ENCODE results near the gene CBX7.

The CBX7 gene

DNA sequence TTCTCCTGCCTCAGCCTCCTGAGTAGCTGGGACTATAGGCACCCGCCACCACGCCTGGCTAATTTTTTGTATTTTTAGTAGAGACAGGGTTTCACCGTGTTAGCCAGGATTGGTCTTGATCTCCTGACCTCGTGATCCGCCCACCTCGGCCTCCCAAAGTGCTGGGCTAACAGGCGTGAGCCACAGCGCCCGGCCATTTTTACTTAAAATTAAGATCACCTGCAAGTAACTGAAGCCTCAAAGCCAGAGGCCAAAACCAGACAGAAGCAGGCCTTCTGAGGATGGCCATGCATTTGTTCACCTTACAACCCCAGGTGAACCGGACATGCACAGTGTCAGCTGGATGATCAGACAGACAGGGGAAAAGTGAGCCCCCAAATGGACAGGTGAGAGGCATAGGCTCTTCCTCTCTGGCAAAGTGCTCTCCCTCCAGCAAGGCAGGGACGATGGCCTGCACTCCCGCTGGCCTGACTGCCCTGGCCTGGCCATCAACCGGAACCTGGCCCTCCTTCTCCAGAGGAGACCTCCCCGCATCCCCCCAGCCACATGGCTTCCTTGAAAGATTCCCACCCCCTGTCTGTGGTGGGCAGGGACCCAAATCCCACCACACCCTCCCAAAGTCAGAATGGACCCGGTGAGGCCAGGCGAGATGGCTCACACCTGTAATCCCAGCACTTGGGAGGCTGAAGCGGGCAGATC, 29.6 kb downstream of the CBX7 start:
- no peak for DNase-seq

DNA sequence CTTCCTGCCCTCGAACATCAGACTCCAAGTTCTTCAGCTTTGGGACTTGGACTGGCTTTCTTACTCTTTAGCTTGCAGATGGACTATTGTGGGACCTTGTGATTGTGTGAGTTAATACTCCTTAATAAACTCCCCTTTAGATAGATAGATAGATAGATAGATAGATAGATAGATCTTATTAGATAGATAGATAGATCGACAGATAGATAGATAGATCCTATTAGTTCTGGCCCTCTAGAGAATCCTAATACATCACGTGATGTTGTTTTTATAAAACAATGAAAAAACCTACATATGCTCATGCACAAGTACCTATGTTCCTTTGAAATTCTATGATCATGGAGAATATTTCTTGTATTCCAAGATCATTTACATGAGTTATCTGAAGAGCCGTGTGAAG, 31.5 kb downstream of the CBX7 start:
- DNase-seq = no peak

DNA sequence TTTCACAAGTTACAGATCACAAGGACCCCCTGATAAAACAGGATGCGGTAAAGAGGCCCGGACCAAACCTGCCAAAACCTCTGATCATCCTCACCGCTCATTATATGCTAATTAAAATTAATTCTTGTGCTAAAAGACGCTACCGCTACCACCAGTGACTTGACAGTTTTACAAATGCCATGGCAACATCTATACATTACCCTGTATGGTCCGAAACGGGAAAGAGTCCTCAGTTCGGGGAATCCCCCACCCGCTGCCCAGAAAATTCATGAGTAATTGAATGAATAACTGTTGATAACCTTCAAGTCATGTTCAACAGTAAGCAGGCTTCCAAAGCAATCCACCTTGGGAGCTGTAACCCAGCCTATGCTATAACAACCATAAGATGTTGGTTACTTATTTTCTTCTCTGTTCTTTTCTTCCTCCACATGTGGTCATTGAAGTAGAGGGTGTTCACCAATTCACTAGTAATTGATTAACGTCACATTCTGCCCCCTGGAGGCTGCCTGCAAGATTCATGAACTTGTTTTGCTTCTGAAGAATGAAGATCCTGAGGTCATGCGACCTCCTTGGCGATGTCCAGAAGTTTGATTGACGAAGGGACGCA, 34.8 kb downstream of the CBX7 start:
- no peak for DNase-seq

DNA sequence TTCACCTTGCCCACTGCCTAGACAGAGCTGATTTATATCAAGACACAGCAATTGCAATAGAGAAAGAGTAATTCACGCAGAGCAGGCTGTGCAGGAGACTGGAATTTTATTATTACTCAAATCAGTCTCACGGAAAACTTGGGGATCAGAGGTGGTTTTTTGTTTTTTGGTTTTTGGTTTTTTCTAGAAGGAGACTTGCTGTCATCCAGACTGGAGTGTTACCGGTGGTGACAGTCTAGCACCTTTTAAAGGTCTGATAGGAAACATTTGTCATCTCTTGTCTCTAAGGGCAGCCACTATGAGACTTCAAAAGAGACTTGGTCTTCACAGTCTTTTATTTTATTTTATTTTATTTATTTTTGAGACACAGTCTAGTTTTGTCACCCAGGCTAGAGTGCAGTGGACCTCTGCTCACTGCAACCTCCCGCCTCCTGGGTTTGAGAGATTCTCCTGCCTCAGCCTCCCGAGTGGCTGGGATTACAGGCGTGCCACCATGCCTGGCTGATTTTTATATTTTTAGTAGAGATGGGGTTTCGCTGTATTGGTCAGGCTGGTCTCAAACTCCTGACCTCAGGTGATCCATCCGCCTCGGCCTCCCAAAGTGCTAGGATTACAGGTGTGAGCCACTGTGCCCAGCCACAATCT, 36.4 kb downstream of the CBX7 start:
- DNase-seq = no peak

DNA sequence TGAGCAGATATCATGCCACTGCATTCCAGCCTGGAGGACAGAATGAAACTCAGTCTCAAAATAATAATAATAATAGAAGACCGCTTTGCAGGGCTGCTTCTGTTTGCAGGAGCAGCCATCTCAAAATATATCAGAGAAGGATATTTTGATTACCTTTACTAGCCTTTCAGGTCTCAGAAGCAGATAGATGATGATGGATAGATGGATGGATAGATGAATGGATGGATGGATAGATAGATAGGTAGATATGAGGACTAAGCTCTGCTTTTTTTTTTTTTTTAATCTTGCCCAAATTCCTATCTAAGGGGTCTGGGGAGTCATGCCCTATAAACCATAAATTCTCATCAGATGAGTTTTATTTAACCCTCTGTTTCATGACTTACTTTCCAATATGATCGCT, 36.9 kb downstream of the CBX7 start:
- no peak for DNase-seq

DNA sequence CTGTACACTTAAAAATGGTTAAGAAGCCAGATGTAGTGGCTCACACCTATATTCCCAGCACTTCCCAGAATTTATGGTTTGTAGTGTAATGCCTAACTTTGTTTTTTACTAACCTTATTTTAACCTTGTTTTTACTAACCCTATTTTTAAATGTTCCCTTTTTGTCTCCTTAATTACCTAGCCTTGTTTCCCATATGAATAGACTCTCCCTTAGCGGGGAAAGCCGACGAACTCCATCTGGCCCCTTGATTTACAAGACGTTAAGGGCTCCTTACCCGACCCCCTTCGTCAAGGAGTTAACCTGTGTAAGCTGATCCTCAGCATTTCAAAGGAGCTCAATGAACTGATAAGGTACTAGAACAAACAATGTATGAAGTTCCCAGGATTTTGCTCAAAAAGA, 38.4 kb downstream of the CBX7 start:
- DNase-seq = no peak

DNA sequence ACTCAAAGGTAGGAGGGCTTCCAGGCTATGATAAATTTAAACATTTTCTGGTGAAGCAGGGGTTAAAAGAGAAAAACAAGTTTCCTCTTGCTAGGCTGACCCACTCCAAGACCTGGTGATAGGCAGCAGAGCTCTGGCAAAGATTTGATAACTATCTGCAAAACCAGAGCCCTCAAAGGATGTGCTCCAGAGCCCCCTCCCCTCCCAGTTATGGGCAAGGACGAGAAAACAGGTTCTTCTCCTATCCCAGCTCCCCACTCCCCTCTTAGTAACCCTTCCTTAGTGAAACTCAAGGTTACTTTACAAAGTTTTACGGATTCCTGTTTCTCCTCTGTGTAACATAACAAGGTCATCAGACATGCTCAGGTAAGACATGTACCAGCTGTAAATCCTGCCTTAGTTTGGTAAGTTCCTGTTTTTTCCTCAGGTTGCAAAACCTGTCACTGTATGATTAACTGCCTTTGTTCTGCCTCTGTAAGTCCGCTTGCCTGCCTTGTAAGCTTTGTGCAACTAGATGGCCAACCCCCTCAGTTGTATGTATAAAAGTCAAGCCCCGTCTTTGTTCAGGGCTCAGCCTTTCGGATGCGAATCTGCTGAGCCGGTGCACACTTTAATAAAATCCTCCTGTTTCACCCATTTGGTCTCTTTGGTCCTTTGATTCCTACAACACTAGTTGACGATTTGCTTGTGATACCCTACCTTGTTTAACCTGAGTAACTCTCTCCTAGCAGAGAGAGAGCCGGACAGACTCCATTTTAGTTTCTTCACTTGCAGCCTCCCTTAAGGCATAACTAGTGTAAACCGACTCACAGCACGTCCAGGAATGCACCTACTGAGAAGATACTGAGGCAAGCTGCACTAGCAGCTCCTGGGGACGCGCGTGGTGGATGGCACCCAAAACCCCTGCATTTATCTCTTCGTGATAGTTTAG, 41.6 kb downstream of the CBX7 start:
- DNase-seq = no peak

DNA sequence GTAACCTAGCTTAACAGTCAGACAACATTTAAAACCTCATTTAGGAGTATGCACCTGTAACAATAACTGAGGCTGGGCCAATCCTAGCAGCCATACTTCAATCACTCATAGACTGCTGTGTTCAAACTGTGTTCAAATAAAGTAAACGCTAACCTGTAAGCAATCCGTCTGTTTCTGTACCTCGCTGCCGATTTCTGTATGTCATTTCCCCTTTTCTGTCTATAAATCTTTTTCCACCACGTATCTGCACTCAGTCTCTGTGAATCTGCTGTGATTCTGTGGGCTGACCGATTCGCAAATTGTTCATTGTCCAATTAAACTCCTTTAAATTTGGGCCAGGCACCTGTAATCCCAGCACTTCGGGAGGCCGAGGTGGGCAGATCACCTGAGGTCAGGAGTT, 43.1 kb downstream of the CBX7 start:
- DNase-seq = no peak

DNA sequence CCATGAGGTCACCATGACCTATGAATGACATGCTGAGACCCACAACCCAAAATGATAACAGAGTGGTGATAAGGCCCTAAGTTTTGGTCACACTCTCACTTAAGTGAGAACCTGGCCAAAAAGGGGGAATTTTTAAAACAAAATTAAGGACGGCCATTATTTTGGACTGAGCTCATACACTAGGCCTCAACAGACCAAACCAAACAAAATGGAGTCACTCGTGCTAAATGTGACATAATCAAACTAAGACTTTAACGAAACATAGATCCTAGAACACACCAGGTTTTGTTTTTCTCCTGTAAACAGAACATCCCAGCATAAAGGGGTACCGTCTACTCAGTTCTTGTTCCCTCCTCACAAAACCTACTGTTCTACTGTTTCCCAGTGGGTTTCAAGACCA, 44.0 kb downstream of the CBX7 start:
- no peak for DNase-seq

DNA sequence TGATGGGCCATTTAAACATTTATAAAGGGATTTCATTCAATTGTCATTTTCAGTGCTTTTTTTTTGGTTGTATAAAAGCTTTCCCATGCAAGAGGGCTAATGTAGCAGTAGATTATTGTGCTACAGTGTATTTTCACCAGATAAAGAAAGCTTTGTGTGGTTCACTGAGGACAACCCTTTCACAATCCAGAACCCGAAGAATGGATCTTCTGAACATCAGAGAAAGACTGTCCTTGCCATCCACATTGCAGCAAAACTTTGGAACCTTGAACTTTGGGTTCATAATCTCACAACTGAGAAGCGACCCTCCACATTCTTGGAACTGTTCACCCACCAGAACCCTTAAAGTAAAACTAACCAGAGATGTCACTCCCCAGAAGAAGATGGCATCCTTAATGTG, 46.2 kb downstream of the CBX7 start:
- DNase-seq = no peak

DNA sequence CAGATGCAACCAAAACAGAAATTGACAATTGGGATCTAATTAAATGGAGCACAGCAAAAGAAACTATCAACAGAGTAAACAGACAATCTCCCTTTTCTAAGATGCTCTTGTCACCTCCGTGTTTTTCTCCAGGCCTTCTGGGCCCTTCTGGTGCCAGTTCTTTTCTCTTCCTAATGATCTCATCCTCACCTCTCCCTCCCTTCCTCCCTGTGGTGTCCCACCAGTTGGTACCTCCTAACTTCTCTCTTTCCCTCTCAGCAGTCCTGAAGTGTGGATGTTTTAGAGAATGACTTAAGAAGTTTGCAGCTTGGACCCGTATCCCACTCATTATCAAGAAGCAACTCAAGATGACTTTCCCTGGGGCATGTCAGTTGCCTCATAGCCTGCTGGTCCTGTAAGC, 49.0 kb downstream of the CBX7 start:
- no peak for DNase-seq

DNA sequence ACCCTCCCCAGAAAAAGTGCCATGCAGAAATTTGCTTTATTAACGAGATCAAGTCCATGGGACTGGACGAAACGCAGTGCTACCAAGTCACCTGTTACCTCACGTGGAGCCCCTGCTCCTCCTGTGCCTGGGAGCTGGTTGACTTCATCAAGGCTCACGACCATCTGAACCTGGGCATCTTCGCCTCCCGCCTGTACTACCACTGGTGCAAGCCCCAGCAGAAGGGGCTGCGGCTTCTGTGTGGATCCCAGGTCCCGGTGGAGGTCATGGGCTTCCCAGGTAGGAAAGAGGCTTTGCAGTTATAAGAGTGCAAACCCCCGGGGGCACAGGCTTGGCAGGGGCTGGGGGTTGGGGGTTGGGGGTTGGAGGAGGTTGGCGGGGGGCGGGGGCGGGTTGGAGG, 51.3 kb downstream of the CBX7 start:
- DNase-seq = no peak

DNA sequence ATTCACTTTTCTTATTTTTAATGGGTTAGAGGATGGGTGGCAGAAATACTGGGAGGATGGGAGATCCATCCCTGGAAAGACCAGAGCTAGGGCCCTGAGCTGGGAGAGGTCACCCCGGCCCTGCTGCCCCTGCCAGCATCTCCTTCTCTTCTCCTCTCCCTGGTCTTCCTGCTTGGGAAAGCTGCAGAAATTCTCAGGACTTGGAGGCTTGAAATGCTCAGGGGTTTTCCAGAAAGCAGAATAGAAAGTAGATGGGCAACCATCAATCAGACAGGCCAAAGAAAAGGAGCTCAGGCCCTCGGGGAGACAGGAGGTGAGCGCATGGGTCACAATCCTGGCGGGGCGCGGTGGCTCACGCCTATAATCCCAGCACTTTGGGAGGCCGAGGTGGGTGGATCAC, 53.9 kb downstream of the CBX7 start:
- DNase-seq = no peak

DNA sequence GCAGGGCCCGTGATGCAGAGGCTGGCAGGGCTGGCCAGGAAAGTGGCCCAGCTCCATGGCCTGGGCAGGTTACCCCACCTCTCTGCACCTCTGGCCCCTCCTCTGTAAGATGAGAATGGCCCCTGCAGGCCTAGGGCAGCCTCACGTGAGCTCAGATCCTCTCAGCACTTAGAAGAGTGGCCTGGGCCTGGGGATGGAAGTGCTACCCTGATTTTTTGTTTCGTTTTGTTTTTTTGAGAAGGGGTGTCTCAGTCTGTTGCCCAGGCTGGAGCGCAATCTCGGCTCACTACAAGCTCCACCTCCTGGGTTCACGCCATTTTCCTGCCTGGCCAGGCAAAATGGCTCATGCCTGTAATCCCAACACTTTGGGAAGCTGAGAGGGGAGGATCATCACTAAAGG, 54.5 kb downstream of the CBX7 start:
- no peak for DNase-seq

DNA sequence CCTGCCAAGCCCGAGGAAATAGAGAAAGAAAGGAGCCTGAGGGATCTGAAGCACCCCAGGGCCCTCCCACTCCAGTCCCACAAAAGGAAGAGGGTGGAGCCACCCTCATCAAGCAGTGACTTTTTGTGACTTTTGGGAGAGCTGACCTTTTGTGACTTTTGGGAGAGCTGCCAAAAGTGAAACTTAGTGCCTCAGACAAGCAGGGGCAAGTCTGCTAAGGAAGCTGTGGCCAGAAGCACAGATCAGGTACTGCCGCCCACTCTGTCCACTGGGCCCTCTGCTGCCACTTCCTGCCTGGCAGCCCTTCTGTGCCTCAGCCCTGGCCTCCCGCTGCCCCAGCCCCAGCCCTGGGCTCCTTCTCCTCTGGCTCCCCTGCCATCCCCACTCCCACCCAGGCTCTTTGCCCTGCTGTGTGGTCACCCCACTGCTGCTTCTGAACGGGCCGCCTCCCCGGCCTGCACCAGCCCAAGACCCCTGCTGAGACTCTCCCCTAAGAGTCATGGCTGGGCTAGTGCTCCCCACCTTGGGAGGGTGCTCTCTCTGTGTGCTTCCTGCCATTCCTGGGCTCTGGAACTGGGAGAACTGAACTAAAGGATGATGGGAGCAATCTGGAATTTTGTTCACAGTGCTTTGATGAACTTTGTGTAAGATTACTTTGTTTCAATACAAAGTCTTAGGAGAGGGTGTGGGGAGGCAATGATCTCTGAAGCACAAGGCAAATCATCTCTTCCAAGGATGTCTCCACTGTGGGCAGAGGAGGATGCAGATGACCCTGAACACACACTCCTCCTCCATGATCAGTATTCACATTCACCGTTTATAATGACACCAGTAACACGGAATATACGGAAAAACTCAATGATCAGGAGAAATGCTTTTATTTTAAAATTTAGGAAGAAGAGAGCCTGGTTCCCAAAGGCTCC, 55.1 kb downstream of the CBX7 start, which contains the start of gene APOBEC3H:
APOBEC3H (plus strand) TSS at position 147 of the 923 bp plus-strand sequence. CDS start 3,035 bp downstream, outside the sequence.
- DNase-seq = no peak

DNA sequence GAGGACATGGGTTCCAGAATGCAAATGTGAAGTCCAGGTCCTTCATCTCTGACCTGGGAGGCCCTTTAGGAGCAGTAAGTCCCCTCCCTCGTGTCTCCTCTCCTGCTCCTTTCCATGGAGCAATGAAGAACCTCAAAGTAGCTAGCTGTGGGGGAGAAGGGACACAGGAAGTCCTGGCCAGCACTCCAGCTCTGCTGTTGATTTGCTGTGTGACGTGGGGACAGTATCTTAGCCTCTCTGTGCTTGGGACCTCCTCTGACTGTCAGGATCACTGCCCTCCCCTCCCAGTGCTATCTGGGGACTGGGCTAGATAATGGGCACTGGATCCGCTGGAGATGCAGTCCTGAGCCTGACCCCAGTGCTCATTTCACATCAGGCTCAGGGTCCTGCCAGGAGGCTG, 56.5 kb downstream of the CBX7 start:
- no peak for DNase-seq

DNA sequence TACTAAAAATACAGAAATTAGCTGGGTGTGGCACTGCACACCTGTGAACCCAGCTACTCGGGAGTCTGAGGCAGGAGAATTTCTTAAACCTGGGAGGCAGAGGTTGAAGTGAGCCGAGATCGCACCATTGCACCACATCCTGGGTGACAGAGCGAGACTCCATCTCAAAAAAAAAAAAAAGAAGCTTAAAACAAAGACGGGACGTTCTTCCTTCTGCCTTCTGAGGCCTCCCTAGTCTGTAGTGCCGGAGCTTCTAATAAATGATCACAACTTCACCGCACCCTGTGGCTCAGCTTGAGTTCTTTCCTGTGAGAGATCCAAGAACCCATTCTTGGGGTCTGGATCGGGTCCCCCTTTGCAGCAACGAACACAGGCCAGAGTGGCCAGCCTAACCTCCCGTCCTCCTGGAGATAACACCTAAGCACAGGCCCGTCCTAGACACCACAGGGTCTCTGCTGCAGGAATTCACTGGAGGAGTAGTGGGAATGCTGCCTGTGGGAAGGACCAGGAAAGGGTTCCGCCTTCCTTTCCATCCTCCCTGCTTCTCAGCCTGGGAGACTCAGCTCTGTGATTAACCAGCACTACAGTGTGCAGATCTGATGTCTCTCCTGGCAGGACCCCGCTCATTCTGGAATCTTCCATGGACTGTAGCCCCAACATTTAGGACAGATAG, 57.6 kb downstream of the CBX7 start:
- no peak for DNase-seq

DNA sequence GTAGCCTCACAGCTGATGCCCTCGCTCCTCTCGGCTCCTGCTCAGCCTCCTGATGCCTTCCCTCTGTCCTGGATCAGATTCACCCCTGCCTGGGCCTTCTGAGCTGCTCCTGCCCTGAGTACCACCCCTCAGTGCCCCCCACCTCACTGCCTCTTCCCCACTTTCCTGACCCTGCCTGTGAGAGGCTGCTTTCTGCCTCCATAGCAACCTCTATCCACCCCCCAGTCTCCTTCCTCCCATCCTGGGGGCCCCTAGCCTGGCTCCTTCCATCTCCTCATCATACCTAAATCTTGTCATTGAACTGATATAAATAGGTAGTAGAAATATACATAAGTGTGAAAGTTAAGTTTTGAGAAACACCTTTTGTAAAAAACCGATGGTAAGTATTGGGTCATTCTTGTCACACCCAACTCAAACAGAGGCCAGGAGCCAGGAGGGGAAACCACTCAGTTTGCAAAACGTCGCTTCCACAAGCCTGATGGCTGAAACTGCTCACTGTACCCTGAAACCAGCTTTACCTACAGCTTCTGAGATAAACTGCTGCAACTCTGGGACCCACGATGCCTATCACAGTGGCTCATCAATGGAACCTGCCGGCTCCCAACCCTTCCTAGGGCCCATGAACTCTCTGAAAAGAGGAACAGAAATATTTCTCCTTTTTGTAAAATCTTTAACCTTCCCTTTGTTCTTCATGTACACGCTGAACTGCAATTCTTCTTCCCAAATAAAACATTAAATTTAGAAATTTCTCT, 60.2 kb downstream of the CBX7 start:
- DNase-seq = no peak

DNA sequence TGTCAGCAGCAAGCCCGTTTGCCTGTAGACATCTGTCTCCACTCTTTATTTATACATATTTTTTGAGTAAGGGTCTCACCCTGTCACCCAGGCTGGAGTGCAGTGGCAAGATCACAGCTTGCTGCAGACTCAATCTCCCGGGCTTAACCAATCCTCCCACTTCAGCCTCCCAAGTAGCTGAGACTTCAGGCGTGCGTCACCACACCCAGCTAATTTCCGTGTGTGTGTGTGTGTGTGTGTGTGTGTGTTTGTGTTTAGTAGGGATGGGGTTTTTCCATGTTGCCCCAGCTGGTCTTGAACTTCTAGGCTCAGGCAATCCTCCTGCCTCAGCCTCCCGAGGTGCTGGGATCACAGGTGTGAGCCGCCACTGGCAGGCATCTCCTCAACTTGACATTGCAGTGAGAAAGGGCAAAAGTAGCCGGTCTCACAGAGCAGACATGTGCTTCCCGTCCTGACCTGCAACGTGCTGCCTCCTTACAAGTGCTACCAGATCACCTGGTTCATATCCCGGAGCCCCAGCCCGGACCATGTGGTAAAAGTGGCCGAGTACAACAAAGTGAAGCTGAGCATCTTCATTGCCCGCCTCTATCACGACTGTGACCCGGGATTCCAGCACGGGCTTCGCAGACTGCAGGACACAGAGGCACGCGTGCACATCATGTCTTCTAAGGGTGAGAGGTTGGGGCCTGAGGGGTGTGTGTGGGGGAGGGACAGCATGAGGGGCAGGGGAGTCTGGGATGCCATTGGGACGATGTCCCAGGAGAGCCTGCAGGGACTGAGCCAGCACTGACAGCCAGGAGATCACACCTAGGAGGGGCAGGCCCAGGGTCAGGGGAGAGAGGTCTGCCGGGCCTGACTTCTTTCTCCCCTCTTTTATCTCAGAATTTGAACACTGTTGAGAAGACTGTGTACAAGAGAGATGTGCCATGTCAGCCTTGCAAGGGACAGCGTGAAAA, 61.1 kb downstream of the CBX7 start:
- DNase-seq = no peak
